Renal cortex interstitium (tissue), 11 donors: ENCODE measurements around the gene CACNA1B. TPM values are rescaled to one million over a fixed set of nuclear protein-coding genes. Genes with fewer than 3 reads are reported as not detected.
A peak's percentile ranks its signal among the peaks of the same experiment; 100 is the strongest.

Experiments used
- DNase-seq, 11 donors: peaks; one replicate each; pipeline ENCODE4 v3.0.0-alpha.2; 2013; ENCODE audit warnings: low read depth in 9 of 11, low spot score in 4 of 11; ENCODE audit errors: extremely low read depth in 1 of 11
- polyA plus RNA-seq, 3 donors: library from polyadenylated mRNA; unstranded; fragments of 120-200 nt; gene quantifications; one replicate each; pipeline ENCODE4 v1.2.1, GENCODE V29; 2013; ENCODE audit not compliant: insufficient read length in 3 of 3

CACNA1B gene
- polyA plus RNA-seq, 3 donors, result 0.23 to 0.39 (median 0.27) TPM

- DNase-seq, result no peak
These were observed 75.5 kb downstream of the CACNA1B start for GRCh38 chr9:137952976-137953666.

- no peak for DNase-seq
These were observed 76.3 kb downstream of the CACNA1B start for GRCh38 chr9:137953683-137954438.

- DNase-seq, result no peak
These were observed 77.6 kb downstream of the CACNA1B start for GRCh38 chr9:137955224-137955570.

- no peak for DNase-seq
These were observed 78.0 kb downstream of the CACNA1B start for GRCh38 chr9:137955586-137955985.

GRCh38 chr9:137956039-137956438, 78.5 kb downstream of the CACNA1B start:
- no peak for DNase-seq

GRCh38 chr9:137956688-137957385, 79.3 kb downstream of the CACNA1B start:
- DNase-seq, result no peak

GRCh38 chr9:137959641-137960411, 82.2 kb downstream of the CACNA1B start:
- no peak for DNase-seq

- DNase-seq, result no peak
These were observed 82.9 kb downstream of the CACNA1B start for GRCh38 chr9:137960496-137960895.

- DNase-seq, result no peak
These were observed 85.9 kb downstream of the CACNA1B start for GRCh38 chr9:137963525-137963924.

- DNase-seq, result no peak
These were observed 87.7 kb downstream of the CACNA1B start for GRCh38 chr9:137965177-137965795.

GRCh38 chr9:137967280-137967953, 89.8 kb downstream of the CACNA1B start:
- DNase-seq, result peak in 4 of 11 donors; percentile 4 to 20 (median 16)

- DNase-seq, result no peak
These were observed 90.7 kb downstream of the CACNA1B start for GRCh38 chr9:137968235-137968634.

GRCh38 chr9:137969008-137969407, 91.4 kb downstream of the CACNA1B start:
- no peak for DNase-seq

GRCh38 chr9:137969685-137970084, 92.1 kb downstream of the CACNA1B start:
- no peak for DNase-seq

- DNase-seq, result no peak
These were observed 92.5 kb downstream of the CACNA1B start for GRCh38 chr9:137970098-137970497.

GRCh38 chr9:137970686-137971476, 93.3 kb downstream of the CACNA1B start:
- DNase-seq, result peak in 4 of 11 donors; percentile 8 to 38 (median 26)

GRCh38 chr9:137971477-137972138, 94.0 kb downstream of the CACNA1B start:
- DNase-seq, result no peak
